Neuronal stem cell (in vitro differentiated cells): ENCODE measurements around the gene RASGRP3.

ENCODE experiments used
- DNase-seq: peaks from one replicate; pipeline ENCODE4 v3.0.0-alpha.2; 2013; ENCODE audit warnings: low spot score
- H2AFZ ChIP-seq: one replicate; pipeline ENCODE4 v1.6.1; 2013; ENCODE audit warnings: mild to moderate bottlenecking, low read length, inconsistent platforms
- H2AK5ac ChIP-seq: 2 replicates; pipeline ENCODE4 v1.6.1; 2013; ENCODE audit warnings: low read depth, mild to moderate bottlenecking, inconsistent platforms, low read length, moderate library complexity, mixed read lengths
- H2BK120ac ChIP-seq: 2 replicates; pipeline ENCODE4 v1.6.1; 2013; ENCODE audit warnings: low read depth, mild to moderate bottlenecking, inconsistent platforms, low read length, moderate library complexity, mixed read lengths
- H2BK12ac ChIP-seq: one replicate; pipeline ENCODE4 v1.6.1; 2013; ENCODE audit warnings: low read length, inconsistent platforms
- H2BK15ac ChIP-seq: 2 replicates; pipeline ENCODE4 v1.6.1; 2013; ENCODE audit warnings: mild to moderate bottlenecking, low read length, inconsistent platforms, mixed read lengths
- H2BK5ac ChIP-seq: one replicate; pipeline ENCODE4 v1.6.1; 2013; ENCODE audit warnings: inconsistent platforms, mild to moderate bottlenecking, low read length, moderate library complexity
- H3K14ac ChIP-seq: one replicate; pipeline ENCODE4 v1.6.1; 2013; ENCODE audit warnings: low read length, inconsistent platforms
- H3K18ac ChIP-seq: 2 replicates; pipeline ENCODE4 v1.6.1; 2013; ENCODE audit warnings: low read length, inconsistent platforms
- H3K23ac ChIP-seq: 2 replicates; pipeline ENCODE4 v1.6.1; 2013; ENCODE audit warnings: low read depth, mild to moderate bottlenecking, mixed read lengths, low read length, inconsistent platforms; ENCODE audit not compliant: poor library complexity
- H3K27ac ChIP-seq: replicated peaks from 3 replicates; pipeline ENCODE4 v1.5.1; 2013; ENCODE audit warnings: low read length, inconsistent platforms
- H3K27me3 ChIP-seq, 3 experiments: 2 replicates each; pipeline ENCODE4 v1.6.1; 2013; ENCODE audit warnings: low read length in 3 of 3, mild to moderate bottlenecking in 2 of 3, inconsistent platforms in 1 of 3, low read depth in 1 of 3, mixed read lengths in 1 of 3, moderate library complexity in 1 of 3; ENCODE audit not compliant: control insufficient read depth in 3 of 3, insufficient read depth in 3 of 3
- H3K36me3 ChIP-seq, 2 donors: replicated peaks in 1 of 2; 2 replicates each; pipeline ENCODE4 v1.6.1; 2013; ENCODE audit warnings: low read length in 2 of 2; ENCODE audit not compliant: control insufficient read depth in 2 of 2, insufficient read depth in 2 of 2
- H3K4ac ChIP-seq: 2 replicates; pipeline ENCODE4 v1.6.1; 2013; ENCODE audit warnings: inconsistent platforms, mild to moderate bottlenecking, low read length, moderate library complexity
- H3K4me1 ChIP-seq, 2 donors: 1 replicate in 1 of 2; 2 replicates in 1 of 2; pipeline ENCODE4 v1.6.1; 2013; ENCODE audit warnings: low read length in 2 of 2, low read depth in 1 of 2; ENCODE audit not compliant: control insufficient read depth in 2 of 2, insufficient read depth in 1 of 2
- H3K4me2 ChIP-seq: one replicate; pipeline ENCODE4 v1.6.1; 2013; ENCODE audit warnings: mild to moderate bottlenecking, low read length, inconsistent platforms; ENCODE audit not compliant: insufficient read depth, poor library complexity, severe bottlenecking
- H3K4me3 ChIP-seq, 2 donors: 2 replicates each; pipeline ENCODE4 v1.5.1; 2013; ENCODE audit warnings: low read length in 2 of 2, mild to moderate bottlenecking in 2 of 2, inconsistent platforms in 1 of 2, moderate library complexity in 1 of 2
- H3K79me1 ChIP-seq: one replicate; pipeline ENCODE4 v1.6.1; 2013; ENCODE audit warnings: low read depth, mild to moderate bottlenecking, inconsistent platforms, low read length, moderate library complexity
- H3K9ac ChIP-seq: one replicate; pipeline ENCODE4 v1.6.1; 2013; ENCODE audit warnings: mild to moderate bottlenecking, low read depth, low read length, inconsistent platforms; ENCODE audit not compliant: poor library complexity
- H3K9me3 ChIP-seq, 2 donors: replicated peaks in 1 of 2; 2 replicates each; pipeline versions ENCODE3 to v1.6.1; 2013; ENCODE audit warnings: low read length in 2 of 2, mild to moderate bottlenecking in 2 of 2, inconsistent platforms in 1 of 2, low read depth in 1 of 2, mixed read lengths in 1 of 2, moderate library complexity in 1 of 2; ENCODE audit not compliant: control insufficient read depth in 2 of 2, insufficient read depth in 1 of 2
- H4K8ac ChIP-seq: one replicate; pipeline ENCODE4 v1.6.1; 2013; ENCODE audit warnings: low read depth, mild to moderate bottlenecking, inconsistent platforms, low read length, moderate library complexity
- H4K91ac ChIP-seq: one replicate; pipeline ENCODE4 v1.6.1; 2013; ENCODE audit warnings: low read length, low read depth, mild to moderate bottlenecking, inconsistent platforms; ENCODE audit not compliant: poor library complexity
- WGBS, 2 donors: extraction: QIAGEN DNeasy Blood & Tissue Kit; methylation state at CpG; one replicate each; pipeline ENCODE4 v1.1.7; 2013; ENCODE audit warnings: missing lambda C conversion rate in 2 of 2, mixed read lengths in 1 of 2; ENCODE audit not compliant: insufficient read length in 2 of 2, insufficient replicate concordance in 1 of 2; ENCODE audit errors: extremely low coverage in 2 of 2; 5-methylcytosine and 5-hydroxymethylcytosine counted together

The RASGRP3 gene

DNA sequence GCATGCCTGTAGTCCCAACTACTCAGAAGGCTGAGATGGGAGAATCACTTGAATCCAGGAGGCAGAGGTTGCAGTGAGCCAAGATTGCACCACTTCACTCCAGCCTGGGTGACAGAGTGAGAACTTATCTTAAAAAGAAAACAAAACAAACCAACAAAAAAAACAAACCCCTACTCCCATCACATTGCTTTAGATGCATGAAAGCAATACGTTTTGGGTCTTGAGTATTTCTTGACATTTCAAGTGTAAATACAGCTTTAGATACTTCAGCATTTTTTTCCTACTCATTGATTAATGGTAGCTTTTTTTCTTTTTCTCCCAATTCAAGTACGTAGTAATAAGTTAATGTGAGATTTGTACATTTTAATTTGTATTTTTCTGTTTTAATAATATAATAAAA is 20.3 kb downstream of the RASGRP3 start:
- H2BK15ac ChIP-seq, result no peak overlapping the region
- H3K9ac ChIP-seq, result no peak overlapping the region
- no peak overlapping the region for H2BK12ac ChIP-seq
- H2AK5ac ChIP-seq, result no peak overlapping the region
- H4K91ac ChIP-seq, result no peak overlapping the region
- no peak overlapping the region for H3K4me2 ChIP-seq
- H3K14ac ChIP-seq, result no peak overlapping the region
- H3K9me3 ChIP-seq, result no peaks in the 10 kb centered on the region
- H2BK5ac ChIP-seq, result no peak overlapping the region
- no peak for DNase-seq
- H3K23ac ChIP-seq, result no peak overlapping the region
- no peak overlapping the region for H2AFZ ChIP-seq
- peaks cover 0 to 3% (median 0%) of the 10 kb centered on the region in 3 experiments for H3K27me3 ChIP-seq
- WGBS, 2 donors, result no CpG with 5 or more reads among the region's 2 CpGs
- no peaks in the 10 kb centered on the region for H3K79me1 ChIP-seq
- no peak overlapping the region for H4K8ac ChIP-seq
- no peak overlapping the region for H3K18ac ChIP-seq
- no peak overlapping the region for H3K4me3 ChIP-seq
- H3K4ac ChIP-seq, result no peak overlapping the region
- H3K36me3 ChIP-seq, result peaks cover 0 to 2% of the 10 kb centered on the region in 2 donors
- no peak overlapping the region for H3K27ac ChIP-seq
- H3K4me1 ChIP-seq, result peaks cover 0 to 7% of the 10 kb centered on the region in 2 donors
- no peak overlapping the region for H2BK120ac ChIP-seq

- no peaks in the 10 kb centered on the region for H3K79me1 ChIP-seq
- no peak overlapping the region for H4K8ac ChIP-seq
- H3K23ac ChIP-seq, result no peak overlapping the region
- no peak overlapping the region for H2BK12ac ChIP-seq
- H3K4ac ChIP-seq, result no peak overlapping the region
- H2BK15ac ChIP-seq, result no peak overlapping the region
- no peak overlapping the region for H3K9ac ChIP-seq
- no peak overlapping the region for H3K4me3 ChIP-seq
- no peak overlapping the region for H3K14ac ChIP-seq
- H2AK5ac ChIP-seq, result no peak overlapping the region
- H3K18ac ChIP-seq, result no peak overlapping the region
- no peak overlapping the region for H2AFZ ChIP-seq
- no peaks in the 10 kb centered on the region for H3K9me3 ChIP-seq
- no peak overlapping the region for H3K27ac ChIP-seq
- H3K4me1 ChIP-seq, result peaks cover 0 to 7% of the 10 kb centered on the region in 2 donors
- no peak overlapping the region for H3K4me2 ChIP-seq
- H3K27me3 ChIP-seq, result peaks cover 0 to 3% (median 0%) of the 10 kb centered on the region in 3 experiments
- no peak overlapping the region for H4K91ac ChIP-seq
- H2BK120ac ChIP-seq, result no peak overlapping the region
- H3K36me3 ChIP-seq, result peaks cover 0 to 2% of the 10 kb centered on the region in 2 donors
- no peak for DNase-seq
- no peak overlapping the region for H2BK5ac ChIP-seq
These were observed 20.8 kb downstream of the RASGRP3 start for GRCh38 chr2:33497221-33497650.

GRCh38 chr2:33498291-33498956 is 22.0 kb downstream of the RASGRP3 start:
- WGBS, 2 donors, result no CpG with 5 or more reads among the region's 5 CpGs

GRCh38 chr2:33500177-33500576 is 23.7 kb downstream of the RASGRP3 start:
- no peak overlapping the region for H3K4ac ChIP-seq
- no peak overlapping the region for H2BK12ac ChIP-seq
- H3K27me3 ChIP-seq, result peaks cover 0 to 3% (median 0%) of the 10 kb centered on the region in 3 experiments
- peaks cover 0 to 13% of the 10 kb centered on the region in 2 donors for H3K4me1 ChIP-seq
- no peak overlapping the region for H2AK5ac ChIP-seq
- DNase-seq, result no peak
- no peaks in the 10 kb centered on the region for H3K79me1 ChIP-seq
- no peak overlapping the region for H4K8ac ChIP-seq
- no peak overlapping the region for H2BK120ac ChIP-seq
- no peak overlapping the region for H3K14ac ChIP-seq
- WGBS, 2 donors, result no CpG with 5 or more reads among the region's 5 CpGs
- peak overlapping the region; percentile 40 for H2AFZ ChIP-seq
- H2BK15ac ChIP-seq, result no peak overlapping the region
- peak overlapping the region; percentile 72 for H3K18ac ChIP-seq
- H3K27ac ChIP-seq, result no peak overlapping the region
- H3K4me3 ChIP-seq, result no peak overlapping the region
- no peak overlapping the region for H4K91ac ChIP-seq
- H3K9me3 ChIP-seq, result no peaks in the 10 kb centered on the region
- H3K23ac ChIP-seq, result no peak overlapping the region
- no peak overlapping the region for H3K9ac ChIP-seq
- no peak overlapping the region for H3K4me2 ChIP-seq
- H3K36me3 ChIP-seq, result peaks cover 0 to 2% of the 10 kb centered on the region in 2 donors
- no peak overlapping the region for H2BK5ac ChIP-seq

More at GRCh38 chr2:33498291-33498956, 22.0 kb downstream of the RASGRP3 start:
- no peaks in the 10 kb centered on the region for H3K9me3 ChIP-seq
- no peak overlapping the region for H4K8ac ChIP-seq
- H2AK5ac ChIP-seq, result no peak overlapping the region
- peaks cover 0 to 7% of the 10 kb centered on the region in 2 donors for H3K4me1 ChIP-seq
- H3K79me1 ChIP-seq, result no peaks in the 10 kb centered on the region
- H3K4ac ChIP-seq, result no peak overlapping the region
- H3K23ac ChIP-seq, result no peak overlapping the region
- no peak overlapping the region for H2BK120ac ChIP-seq
- no peak for DNase-seq
- H4K91ac ChIP-seq, result no peak overlapping the region
- peaks cover 0 to 2% of the 10 kb centered on the region in 2 donors for H3K36me3 ChIP-seq
- H3K14ac ChIP-seq, result no peak overlapping the region
- H2AFZ ChIP-seq, result no peak overlapping the region
- no peak overlapping the region for H3K4me3 ChIP-seq
- no peak overlapping the region for H2BK5ac ChIP-seq
- H3K27me3 ChIP-seq, result peaks cover 0 to 3% (median 0%) of the 10 kb centered on the region in 3 experiments
- no peak overlapping the region for H3K27ac ChIP-seq
- H3K18ac ChIP-seq, result no peak overlapping the region
- H2BK12ac ChIP-seq, result no peak overlapping the region
- H2BK15ac ChIP-seq, result no peak overlapping the region
- H3K9ac ChIP-seq, result peak overlapping the region; percentile 6
- H3K4me2 ChIP-seq, result no peak overlapping the region
